Lower lobe of right lung (tissue), 2 donors: ENCODE measurements around the gene UTP4. TPM values are rescaled to one million over a fixed set of nuclear protein-coding genes. Genes with fewer than 3 reads are reported as not detected.

Experiments
- ATAC-seq, 2 donors: fragments of 200-7000 bp; cut with Tn5 transposase; one replicate each; pipeline ENCODE4 v1.9.1; 2020 to 2022; ENCODE audit warnings: mild to moderate bottlenecking in 2 of 2, moderate library complexity in 2 of 2
- DNase-seq: peaks from one replicate; pipeline ENCODE4 v3.0.0-alpha.2; 2020
- H3K27ac ChIP-seq: fragments of 200-600 bp; one replicate; pipeline ENCODE4 v1.8.0; 2022
- H3K27me3 ChIP-seq: fragments of 200-600 bp; one replicate; pipeline ENCODE4 v1.8.0; 2022; ENCODE audit warnings: low read depth
- H3K36me3 ChIP-seq: fragments of 200-600 bp; one replicate; pipeline ENCODE4 v1.8.0; 2022; ENCODE audit warnings: mild to moderate bottlenecking
- H3K4me1 ChIP-seq: fragments of 200-600 bp; one replicate; pipeline ENCODE4 v1.8.0; 2022
- H3K4me3 ChIP-seq: fragments of 200-600 bp; one replicate; pipeline ENCODE4 v1.8.0; 2022; ENCODE audit warnings: mild to moderate bottlenecking
- H3K9me3 ChIP-seq: fragments of 200-600 bp; one replicate; pipeline ENCODE4 v1.8.0; 2022
- CTCF ChIP-seq: fragments of 200-600 bp; IDR thresholded peaks from one replicate; pipeline ENCODE4 v1.8.0; 2022; ENCODE audit warnings: antibody characterized with exemption, mild to moderate bottlenecking
- intact Hi-C: fragments of 100-400 bp; cut with DNase I; formaldehyde crosslinking; loops from one replicate; pipeline ENCODE4 v1.11.0; 2022
- total RNA-seq: library from RNA; stranded (reverse); fragmentation: NEBNext Ultra II Directional; extraction: Animal tissue kit (Norgen Biotek cat#: 25700); gene quantifications from one replicate; pipeline ENCODE4 v1.2.1, GENCODE V29; 2021
- donor health status: DM: no; HTN: yes; CAD: no; lungs with severe emphysema.

The UTP4 gene
- total RNA-seq, 1 donor from 2014 or later, result 26.4 TPM

- Histone ChIP-seq H3K27ac (no peak overlapping the region), H3K4me1 (peaks cover 53% of the 10 kb centered on the region)
These were observed 43.8 kb downstream of the UTP4 start for GRCh38 chr16:69176033-69176800.

GRCh38 chr16:69179328-69180010 is 47.0 kb downstream of the UTP4 start:
- ATAC-seq, result peak; percentile 79 to 87

More at GRCh38 chr16:69176033-69176800, 43.8 kb downstream of the UTP4 start:
- TF ChIP-seq CTCF, result no peak
- ATAC-seq, result no peak
- DNase-seq, result no peak
- no peaks in the 10 kb centered on the region for H3K27me3 ChIP-seq
- intact Hi-C loops, result no loop called here
- H3K9me3 ChIP-seq, result no peaks in the 10 kb centered on the region
- H3K36me3 ChIP-seq, result no peaks in the 10 kb centered on the region
- no peak overlapping the region for H3K4me3 ChIP-seq

DNA sequence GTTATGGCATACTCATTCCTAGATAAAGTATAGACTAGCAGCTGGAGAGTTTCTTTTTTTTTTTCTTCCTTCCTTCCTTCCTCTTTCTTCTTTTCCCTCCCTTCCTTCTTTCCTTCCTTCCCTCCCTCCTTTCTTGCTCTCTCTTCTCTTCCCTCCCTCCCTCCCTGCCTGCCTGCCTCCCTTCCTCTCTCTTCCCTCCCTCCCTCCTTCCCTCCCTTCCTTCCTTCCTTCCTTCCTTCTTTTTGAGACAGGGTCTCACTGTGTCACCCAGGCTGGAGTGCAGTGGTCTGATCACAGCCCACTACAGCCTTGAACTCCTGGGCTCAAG is 47.5 kb downstream of the UTP4 start:
- intact Hi-C loops, result no loop called here
- DNase-seq, result no peak
- H3K4me3 ChIP-seq, result no peak overlapping the region
- ATAC-seq, result peak; percentile 5 to 19
- TF ChIP-seq CTCF, result no peak
- H3K36me3 ChIP-seq, result no peaks in the 10 kb centered on the region
- H3K9me3 ChIP-seq, result no peaks in the 10 kb centered on the region
- peaks cover 29% of the 10 kb centered on the region for H3K4me1 ChIP-seq
- H3K27ac ChIP-seq, result peak overlapping the region; percentile 4
- H3K27me3 ChIP-seq, result no peaks in the 10 kb centered on the region

More at GRCh38 chr16:69179328-69180010, 47.0 kb downstream of the UTP4 start:
- peak; percentile 65 for DNase-seq
- H3K27me3 ChIP-seq, result no peaks in the 10 kb centered on the region
- H3K4me3 ChIP-seq, result no peak overlapping the region
- intact Hi-C loops, result no loop called here
- H3K9me3 ChIP-seq, result no peaks in the 10 kb centered on the region
- peaks cover 32% of the 10 kb centered on the region for H3K4me1 ChIP-seq
- no peaks in the 10 kb centered on the region for H3K36me3 ChIP-seq
- H3K27ac ChIP-seq, result peak overlapping the region; percentile 44
- no peak for TF ChIP-seq CTCF

DNA sequence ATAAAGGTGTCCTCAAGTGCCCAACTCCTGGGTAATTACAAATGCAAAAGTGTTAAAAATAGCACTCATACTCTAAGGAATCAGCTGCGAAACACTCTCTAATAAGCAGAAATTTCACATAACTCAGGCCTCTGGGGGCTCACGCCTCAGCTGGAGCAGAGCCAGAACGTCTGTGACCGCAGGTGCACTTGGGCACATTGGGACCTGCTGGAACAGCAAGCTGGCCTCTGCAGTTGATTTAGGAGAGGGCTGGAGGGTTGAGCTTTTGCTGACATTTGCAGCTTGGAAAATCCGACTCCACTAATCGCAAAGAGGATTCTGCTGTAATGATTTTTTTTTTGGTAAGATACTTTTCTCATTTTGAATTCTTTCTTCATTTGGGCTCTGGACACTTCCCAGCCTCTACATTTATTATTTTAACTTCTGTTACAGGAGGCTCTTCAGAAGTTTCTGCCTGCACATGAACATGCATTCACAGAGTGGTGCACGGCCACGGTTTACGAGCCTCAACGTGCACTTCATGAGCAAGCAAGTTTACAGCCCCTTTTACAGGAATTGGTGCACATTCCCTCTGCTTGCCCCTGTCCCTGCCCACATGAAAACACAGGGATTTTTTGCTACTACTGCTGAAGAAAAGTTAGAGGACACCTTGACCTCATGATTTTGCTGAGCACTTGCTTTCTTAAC is 50.4 kb downstream of the UTP4 start:
- no peak for TF ChIP-seq CTCF
- Histone ChIP-seq H3K9me3 (no peaks in the 10 kb centered on the region), H3K4me1 (peaks cover 36% of the 10 kb centered on the region), H3K27ac (no peak overlapping the region), H3K27me3 (no peaks in the 10 kb centered on the region), H3K36me3 (no peaks in the 10 kb centered on the region), H3K4me3 (no peak overlapping the region)
- no peak for ATAC-seq
- no peak for DNase-seq
- intact Hi-C loops, result no loop called here

DNA sequence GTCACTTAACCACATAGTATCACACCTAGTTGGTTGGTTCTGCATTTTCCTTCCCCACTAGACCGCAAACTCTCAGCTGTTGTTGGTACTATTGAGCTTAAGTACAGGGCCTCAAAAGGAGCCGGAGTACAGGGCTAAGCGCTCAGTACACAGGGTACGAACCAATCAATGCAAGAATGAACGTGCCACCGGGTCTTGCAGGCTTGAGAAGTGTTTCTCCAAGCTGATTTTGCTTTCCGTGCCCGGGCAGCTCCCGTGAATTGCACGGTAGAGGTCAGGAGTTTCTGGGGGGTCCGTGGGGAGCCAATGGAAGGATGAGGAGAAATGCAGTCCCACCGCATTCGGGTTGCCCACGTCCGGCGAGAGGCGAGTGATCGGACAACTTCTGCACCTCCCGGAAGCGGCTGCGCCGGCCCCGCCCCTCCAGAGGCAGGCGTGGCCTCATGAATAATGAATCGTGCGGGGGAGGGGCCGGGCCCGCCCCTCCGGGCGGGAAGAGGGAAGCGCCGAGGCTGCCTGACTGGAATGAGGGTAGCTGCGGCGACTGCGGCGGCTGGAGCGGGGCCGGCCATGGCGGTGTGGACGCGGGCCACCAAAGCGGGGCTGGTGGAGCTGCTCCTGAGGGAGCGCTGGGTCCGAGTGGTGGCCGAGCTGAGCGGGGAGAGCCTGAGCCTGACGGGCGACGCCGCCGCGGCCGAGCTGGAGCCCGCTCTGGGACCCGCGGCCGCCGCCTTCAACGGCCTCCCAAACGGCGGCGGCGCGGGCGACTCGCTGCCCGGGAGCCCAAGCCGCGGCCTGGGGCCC is 54.4 kb downstream of the UTP4 start, which contains the start of gene SNTB2:
TSS of gene SNTB2 (plus strand) at position 523 of the 804 bp plus-strand sequence. CDS start at position 526, 3 bp downstream.
- no peak for TF ChIP-seq CTCF
- peak; percentile 98 for ATAC-seq

More for the DNA sequence above, 54.4 kb downstream of the UTP4 start, which contains the start of gene SNTB2:
- intact Hi-C loops, result no loop called here
- H3K9me3 ChIP-seq, result no peaks in the 10 kb centered on the region
- peak; percentile 96 for DNase-seq
- no peaks in the 10 kb centered on the region for H3K27me3 ChIP-seq
- H3K36me3 ChIP-seq, result no peaks in the 10 kb centered on the region
- H3K4me3 ChIP-seq, result peak within 1 kb of the TSS; percentile 91
- H3K27ac ChIP-seq, result peak within 1 kb of the TSS; percentile 84
- peaks cover 47% of the 10 kb centered on the region for H3K4me1 ChIP-seq
